ENCODE results near the gene CFAP46.

GRCh38 chr10:132925614-132926013 lies 16.8 kb downstream of the CFAP46 start:
- TF ChIP-seq GATA3 (IDR thresholded peaks at IDR 0.05; ENCODE audit: low read depth, low read length) (no peak), GATA2 (IDR thresholded peaks at IDR 0.05; ENCODE audit: low read depth, low read length) (no peak)

All from SH-SY5Y (cell line).